C4-2B (cell line): ENCODE data around the gene LIPT2.

Experiments
- H3K27ac ChIP-seq: fragments of 450-650 bp; 2 replicates; pipeline ENCODE4 v1.5.1; 2017
- ZFX ChIP-seq: fragments of 450-650 bp; IDR thresholded peaks from 2 replicates; pipeline ENCODE4 v1.6.1; 2017
- TF ChIP-seq, protein P1 (sequence below): fragments of 450-650 bp; conservative IDR thresholded peaks from 2 replicates; pipeline ENCODE4 v1.5.1; 2017; ENCODE audit warnings: mild to moderate bottlenecking

The LIPT2 gene

DNA sequence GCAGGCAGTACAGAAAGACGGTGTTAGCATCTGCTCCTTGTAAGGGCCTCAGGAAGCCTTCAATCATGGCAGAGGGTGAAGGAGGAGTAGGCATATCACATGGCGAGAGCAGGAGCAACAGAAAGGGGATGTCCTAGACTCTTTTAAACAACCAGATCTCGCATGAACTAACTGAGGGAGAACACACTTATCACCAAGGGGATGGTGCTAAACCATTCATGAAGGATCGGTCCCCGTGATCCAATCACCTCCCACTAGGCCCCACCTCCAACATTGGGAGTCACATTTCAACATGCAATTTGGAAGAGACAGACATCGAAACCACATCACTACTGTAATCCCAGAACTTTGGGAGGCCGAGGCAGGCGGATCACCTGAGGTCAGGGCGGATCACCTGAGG lies 39.9 kb upstream of the LIPT2 start:
- no peak overlapping the region for H3K27ac ChIP-seq
- TF ChIP-seq, protein P1, sequence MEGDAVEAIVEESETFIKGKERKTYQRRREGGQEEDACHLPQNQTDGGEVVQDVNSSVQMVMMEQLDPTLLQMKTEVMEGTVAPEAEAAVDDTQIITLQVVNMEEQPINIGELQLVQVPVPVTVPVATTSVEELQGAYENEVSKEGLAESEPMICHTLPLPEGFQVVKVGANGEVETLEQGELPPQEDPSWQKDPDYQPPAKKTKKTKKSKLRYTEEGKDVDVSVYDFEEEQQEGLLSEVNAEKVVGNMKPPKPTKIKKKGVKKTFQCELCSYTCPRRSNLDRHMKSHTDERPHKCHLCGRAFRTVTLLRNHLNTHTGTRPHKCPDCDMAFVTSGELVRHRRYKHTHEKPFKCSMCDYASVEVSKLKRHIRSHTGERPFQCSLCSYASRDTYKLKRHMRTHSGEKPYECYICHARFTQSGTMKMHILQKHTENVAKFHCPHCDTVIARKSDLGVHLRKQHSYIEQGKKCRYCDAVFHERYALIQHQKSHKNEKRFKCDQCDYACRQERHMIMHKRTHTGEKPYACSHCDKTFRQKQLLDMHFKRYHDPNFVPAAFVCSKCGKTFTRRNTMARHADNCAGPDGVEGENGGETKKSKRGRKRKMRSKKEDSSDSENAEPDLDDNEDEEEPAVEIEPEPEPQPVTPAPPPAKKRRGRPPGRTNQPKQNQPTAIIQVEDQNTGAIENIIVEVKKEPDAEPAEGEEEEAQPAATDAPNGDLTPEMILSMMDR, result no peak
- no peak for TF ChIP-seq ZFX

DNA sequence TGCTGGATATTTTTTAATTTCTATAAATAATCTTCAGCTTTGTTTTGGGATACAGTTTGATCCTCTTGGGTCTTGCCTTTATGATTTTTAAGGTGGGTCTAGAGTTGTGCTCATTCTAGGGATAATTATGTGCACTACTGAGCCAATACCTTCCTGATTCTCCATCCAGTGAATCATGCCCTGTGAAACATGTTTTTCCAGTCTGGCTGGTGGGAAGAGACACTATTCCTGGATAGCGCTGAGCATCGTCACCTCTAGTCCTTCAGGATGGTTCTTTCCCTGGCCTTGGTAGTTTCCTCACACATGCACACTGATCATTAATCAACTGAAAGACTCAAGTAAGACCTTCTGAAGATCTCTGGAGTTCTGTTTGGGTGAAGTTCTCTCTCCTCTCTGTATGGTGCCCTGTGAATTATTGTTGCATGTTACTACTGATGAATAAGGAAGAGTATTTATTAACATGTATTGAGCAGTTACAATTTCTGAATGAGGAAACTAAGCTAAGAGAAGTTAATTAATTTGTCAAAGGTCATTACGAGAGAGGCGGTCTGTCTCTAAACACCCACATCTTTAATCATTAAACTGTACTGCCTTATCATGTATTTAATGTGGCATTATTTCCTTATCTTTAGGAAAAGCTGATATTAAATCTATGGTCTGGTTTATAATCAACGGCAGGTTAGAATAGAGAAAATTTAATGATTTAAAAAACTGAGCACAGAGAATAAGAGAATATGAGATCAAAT lies 39.1 kb upstream of the LIPT2 start:
- H3K27ac ChIP-seq, result no peak overlapping the region
- TF ChIP-seq ZFX, result no peak
- TF ChIP-seq, protein P1, result no peak

DNA sequence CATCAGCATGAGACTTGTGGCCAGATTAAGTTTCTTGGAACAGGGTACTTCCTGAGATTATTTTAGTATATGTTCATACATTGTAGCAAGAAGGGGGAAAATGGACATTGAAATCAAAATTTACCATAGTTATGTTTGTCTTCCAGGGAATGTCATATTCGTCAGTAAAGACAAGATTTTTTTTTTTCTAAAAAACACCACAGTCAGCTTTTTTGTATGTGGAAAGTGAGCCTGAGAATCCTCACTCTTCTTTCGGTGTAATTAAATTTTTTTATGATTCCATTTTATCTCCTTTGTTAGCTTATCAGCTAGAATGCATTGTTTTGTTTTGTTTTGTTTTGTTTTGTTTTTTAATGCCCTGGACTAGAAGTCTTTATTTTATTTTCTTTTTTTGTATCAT lies 31.5 kb upstream of the LIPT2 start:
- no peak overlapping the region for H3K27ac ChIP-seq
- TF ChIP-seq ZFX, result no peak

DNA sequence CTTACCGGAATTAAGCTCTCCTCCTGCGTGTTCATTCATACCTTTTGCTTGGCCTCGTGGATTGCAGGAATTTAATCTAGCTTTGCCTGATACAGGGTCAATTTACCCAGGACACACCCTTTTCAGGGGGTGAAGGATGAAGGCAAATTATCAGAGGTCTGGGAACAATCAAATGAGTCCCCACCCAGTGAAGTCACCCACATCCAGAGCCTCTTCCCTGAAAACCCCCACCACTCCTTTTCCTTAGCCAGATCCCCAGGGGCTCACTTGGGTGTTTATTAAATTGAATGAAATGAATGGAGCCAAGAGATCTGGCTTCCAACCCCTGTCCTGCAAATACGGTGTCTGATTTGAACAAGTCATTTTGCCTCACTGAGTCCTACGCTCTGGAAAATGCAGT lies 31.0 kb upstream of the LIPT2 start:
- no peak overlapping the region for H3K27ac ChIP-seq
- TF ChIP-seq ZFX, result no peak
- TF ChIP-seq, protein P1, result no peak

DNA sequence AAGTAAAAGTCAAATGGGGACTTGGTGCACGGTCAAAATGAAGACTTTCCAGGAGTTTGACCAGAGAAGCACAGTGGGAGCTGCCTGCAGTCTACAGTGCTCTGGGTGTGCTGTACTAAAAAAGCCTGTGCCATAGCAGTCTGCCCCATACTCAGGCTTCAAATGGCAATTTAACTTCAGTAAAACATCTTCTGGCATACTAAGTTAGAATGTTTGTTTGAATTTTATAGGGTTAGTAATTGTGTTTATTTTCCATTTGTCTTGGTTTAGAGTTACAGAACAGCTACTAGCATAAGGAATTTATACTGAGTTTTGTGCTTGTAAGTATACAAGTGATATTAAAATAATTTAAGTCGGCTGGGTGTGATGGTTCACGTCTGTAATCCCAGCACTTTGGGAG lies 29.3 kb upstream of the LIPT2 start:
- TF ChIP-seq ZFX, result no peak

DNA sequence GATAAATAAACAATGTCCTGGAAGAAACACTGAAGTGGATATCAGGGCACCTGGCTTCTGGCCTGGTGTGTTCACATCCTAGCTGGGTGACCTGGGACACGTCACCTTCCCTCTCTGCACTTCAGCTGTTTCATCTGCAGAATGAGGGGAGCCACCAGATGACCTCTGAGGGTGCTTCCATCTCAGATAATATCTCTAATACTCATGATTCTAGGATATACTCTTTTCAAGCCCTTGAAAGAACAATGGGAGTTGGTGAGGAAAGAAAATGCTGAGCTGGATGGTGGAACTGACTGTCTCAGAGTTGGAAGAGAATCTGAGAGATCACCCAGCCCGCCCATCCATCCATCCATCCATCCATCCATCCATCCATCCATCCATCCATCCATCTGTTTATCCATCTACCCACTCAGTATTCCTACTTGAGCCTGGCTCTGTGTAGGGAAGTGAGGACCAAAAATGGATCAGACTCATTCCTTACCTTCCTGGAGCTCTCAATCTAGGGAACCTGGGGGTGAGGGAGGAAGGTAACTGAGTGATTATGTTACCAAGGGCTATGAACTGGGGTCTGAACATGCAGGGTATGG lies 28.2 kb upstream of the LIPT2 start:
- H3K27ac ChIP-seq, result no peak overlapping the region
- TF ChIP-seq, protein P1, result no peak
- no peak for TF ChIP-seq ZFX

More for the DNA sequence above, 29.3 kb upstream of the LIPT2 start:
- H3K27ac ChIP-seq, result peak overlapping the region; percentile 35; the same call in 1 of the 2 replicates

DNA sequence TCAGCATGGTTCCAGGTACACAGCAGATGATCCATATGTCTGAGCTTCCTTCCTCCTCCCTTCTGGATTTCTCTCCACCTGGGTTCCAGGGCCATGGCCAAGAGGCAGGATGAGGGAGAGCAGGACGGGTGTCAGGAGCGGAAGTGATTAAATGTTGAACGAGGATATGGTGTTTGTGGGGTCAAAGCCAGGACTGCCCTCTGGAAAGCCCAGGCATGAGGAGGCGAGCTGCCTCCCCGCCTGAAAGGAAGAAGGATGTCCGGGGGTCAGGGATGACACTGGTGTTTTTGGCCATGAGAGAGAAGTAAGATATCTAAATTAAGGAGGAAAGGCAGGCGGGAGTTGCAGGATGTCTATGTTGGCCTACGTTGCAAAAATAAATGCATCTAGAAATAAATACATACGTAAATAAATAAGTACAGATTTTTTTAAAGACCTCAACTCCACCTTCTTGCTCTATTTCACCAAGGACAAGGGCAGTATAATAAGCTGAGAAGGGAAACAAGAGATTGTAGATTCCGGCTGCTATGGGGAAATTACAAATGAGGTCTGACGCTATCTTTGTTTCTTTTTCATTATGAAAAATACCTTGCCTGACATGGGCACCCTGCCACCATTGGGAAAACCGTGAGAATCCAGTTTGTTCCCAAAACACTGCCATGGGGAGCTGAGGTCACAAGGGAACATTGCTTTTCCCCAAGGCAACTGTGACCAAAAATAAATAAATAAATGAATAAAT lies 27.6 kb upstream of the LIPT2 start:
- TF ChIP-seq, protein P1, result no peak
- TF ChIP-seq ZFX, result no peak
- no peak overlapping the region for H3K27ac ChIP-seq

DNA sequence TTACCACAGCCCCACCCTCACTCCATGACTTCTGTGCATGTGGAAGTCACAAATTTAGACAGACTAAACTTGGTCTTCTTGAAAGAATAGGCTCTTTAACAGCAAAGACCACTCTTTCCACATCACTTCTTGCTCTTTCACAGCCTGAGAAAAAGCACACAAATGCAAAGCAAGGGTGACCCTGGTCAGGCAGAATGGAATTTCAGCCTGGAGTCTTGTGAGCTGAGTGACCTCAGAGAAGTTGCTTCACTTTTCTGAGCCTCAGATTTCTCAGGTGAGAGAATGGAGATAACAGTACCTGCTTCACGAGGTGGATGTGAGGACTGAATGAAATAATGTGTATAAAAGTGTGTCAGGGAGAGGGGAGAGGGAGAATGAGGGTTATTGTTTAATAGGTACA lies 26.8 kb upstream of the LIPT2 start:
- H3K27ac ChIP-seq, result no peak overlapping the region
- TF ChIP-seq ZFX, result no peak
- TF ChIP-seq, protein P1, result no peak
